Erythroblast (primary cell): ENCODE measurements around the gene SLC23A3.

Experiments used
- GATA1 ChIP-seq: IDR thresholded peaks from 2 replicates; pipeline ENCODE4 v1.6.1; 2011; ENCODE audit warnings: low read depth, mild to moderate bottlenecking, control low read depth, low read length, moderate library complexity
- POLR2A ChIP-seq: IDR thresholded peaks from 2 replicates; pipeline ENCODE4 v1.6.1; 2011; ENCODE audit warnings: mild to moderate bottlenecking, low read length

DNA sequence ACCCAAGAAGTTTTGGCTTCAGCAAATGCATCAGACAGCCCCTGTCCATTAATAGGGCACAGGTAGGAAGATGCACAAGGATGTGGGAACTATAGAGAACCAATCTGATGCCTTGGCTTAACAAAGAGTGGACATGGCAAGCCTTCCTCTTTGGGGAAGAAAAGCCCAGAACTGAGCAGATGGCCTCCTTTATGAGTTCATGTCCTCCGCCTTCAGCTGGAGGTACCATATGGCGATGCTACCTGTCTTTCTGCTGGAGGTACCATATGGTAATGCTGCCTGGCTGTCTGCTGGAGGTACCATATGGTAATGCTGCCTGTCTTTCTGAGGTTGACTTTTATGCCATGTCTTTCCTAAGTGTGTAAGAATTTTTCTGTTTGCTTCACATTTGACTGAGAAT, 14.3 kb upstream of the SLC23A3 start:
- TF ChIP-seq POLR2A (no peak), GATA1 (no peak)
